Measurements from ENCODE around the gene AWAT1.

AWAT1 gene

GRCh38 chrX:70234355-70234754 is at the start of gene AWAT1:
Gene AWAT1, plus strand, starts transcription at chrX:70234655. Its CDS starts 41 bp downstream, at chrX:70234696.
- Histone ChIP-seq H3K9me2 (replicated peaks; ENCODE audit: control insufficient read depth, low read length) (no peaks in the 10 kb centered on the region), H3K4me1 (ENCODE audit: control insufficient read depth, low read length) (no peaks in the 10 kb centered on the region), H3K9me3 (ENCODE audit: control insufficient read depth, insufficient read depth, low read length) (no peaks in the 10 kb centered on the region), H4K20me1 (ENCODE audit: control insufficient read depth, insufficient read depth, low read depth, low read length) (no peaks in the 10 kb centered on the region), H3K79me2 (ENCODE audit: control insufficient read depth, low read length) (no peaks in the 10 kb centered on the region), H3K4me3 (ENCODE audit: low read length) (no peak within 1 kb of the TSS), H3K36me3 (ENCODE audit: control insufficient read depth, low read length) (no peaks in the 10 kb centered on the region), H3K27me3 (ENCODE audit: control insufficient read depth, low read length) (no peaks in the 10 kb centered on the region), H3F3A (ENCODE audit: control insufficient read depth, insufficient read depth) (no peaks in the 10 kb centered on the region), H3K4me2 (ENCODE audit: low read length) (no peak within 1 kb of the TSS), H3K27ac (ENCODE audit: low read depth, low read length) (no peak within 1 kb of the TSS)
- TF ChIP-seq CTCF (IDR thresholded peaks at IDR 0.05; ENCODE audit: low read depth, low read length, poor library complexity, severe bottlenecking), result no peak
- no peak for TF ChIP-seq EZH2phosphoT487 (IDR thresholded peaks at IDR 0.05; ENCODE audit: borderline replicate concordance, low read length)

- H4K20me1 ChIP-seq (ENCODE audit: control insufficient read depth, insufficient read depth, low read depth, low read length), result no peaks in the 10 kb centered on the region
- H3K36me3 ChIP-seq (ENCODE audit: control insufficient read depth, low read length), result no peaks in the 10 kb centered on the region
- H3K79me2 ChIP-seq (ENCODE audit: control insufficient read depth, low read length), result no peaks in the 10 kb centered on the region
- H3K27me3 ChIP-seq (ENCODE audit: control insufficient read depth, low read length), result no peaks in the 10 kb centered on the region
- H3K9me3 ChIP-seq (ENCODE audit: control insufficient read depth, insufficient read depth, low read length), result no peaks in the 10 kb centered on the region
- H3K9me2 ChIP-seq (replicated peaks; ENCODE audit: control insufficient read depth, low read length), result no peaks in the 10 kb centered on the region
- no peaks in the 10 kb centered on the region for H3K4me1 ChIP-seq (ENCODE audit: control insufficient read depth, low read length)
- no peak overlapping the region for H3K4me3 ChIP-seq (ENCODE audit: low read length)
- H3F3A ChIP-seq (ENCODE audit: control insufficient read depth, insufficient read depth), result no peaks in the 10 kb centered on the region
- no peak overlapping the region for H3K27ac ChIP-seq (ENCODE audit: low read depth, low read length)
- no peak overlapping the region for H3K4me2 ChIP-seq (ENCODE audit: low read length)
- TF ChIP-seq CTCF (IDR thresholded peaks at IDR 0.05; ENCODE audit: low read depth, low read length, poor library complexity, severe bottlenecking) (no peak), EZH2phosphoT487 (IDR thresholded peaks at IDR 0.05; ENCODE audit: borderline replicate concordance, low read length) (no peak)
Measured at GRCh38 chrX:70190225-70190624, 44.2 kb upstream of the AWAT1 start.

DNA sequence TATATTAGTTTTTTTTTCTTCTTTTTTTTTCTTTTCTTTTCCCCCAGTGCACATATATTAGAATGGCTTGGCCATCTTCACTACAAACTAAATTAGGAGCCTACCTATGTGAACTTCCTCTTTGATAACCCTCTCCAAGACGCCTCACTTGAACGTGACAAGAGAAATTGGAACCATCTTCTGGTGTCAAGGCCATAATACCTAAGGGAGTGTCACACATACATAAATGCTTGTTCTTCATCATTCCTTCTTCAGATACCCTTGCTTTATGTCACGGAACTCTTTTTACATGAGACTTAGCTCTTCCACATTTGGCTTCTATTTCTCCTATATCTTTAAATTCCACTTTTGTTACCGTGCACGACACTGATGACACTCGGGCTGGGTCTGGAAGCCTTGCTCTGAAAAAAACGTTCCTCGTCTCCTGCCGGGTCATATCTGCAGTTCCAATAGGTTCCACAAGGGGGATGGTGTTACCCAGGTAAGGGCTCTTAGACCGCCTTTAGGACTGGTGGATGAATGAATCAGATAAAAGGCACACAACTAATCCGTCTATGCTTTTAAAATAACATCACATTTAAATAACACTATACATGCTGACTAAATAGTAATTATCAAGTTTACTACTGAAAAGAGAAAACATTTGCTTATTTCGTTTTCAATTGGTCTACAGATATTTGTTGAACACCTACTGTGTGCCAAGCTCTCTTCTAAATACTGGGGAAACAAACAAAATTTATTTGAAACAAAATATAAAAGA is 37.3 kb upstream of the AWAT1 start:
- H3K36me3 ChIP-seq (ENCODE audit: control insufficient read depth, low read length), result no peaks in the 10 kb centered on the region
- no peaks in the 10 kb centered on the region for H3K27me3 ChIP-seq (ENCODE audit: control insufficient read depth, low read length)
- no peaks in the 10 kb centered on the region for H3K4me1 ChIP-seq (ENCODE audit: control insufficient read depth, low read length)
- H3F3A ChIP-seq (ENCODE audit: control insufficient read depth, insufficient read depth), result no peaks in the 10 kb centered on the region
- no peak overlapping the region for H3K4me3 ChIP-seq (ENCODE audit: low read length)
- no peaks in the 10 kb centered on the region for H3K9me3 ChIP-seq (ENCODE audit: control insufficient read depth, insufficient read depth, low read length)
- H3K79me2 ChIP-seq (ENCODE audit: control insufficient read depth, low read length), result no peaks in the 10 kb centered on the region
- no peaks in the 10 kb centered on the region for H3K9me2 ChIP-seq (replicated peaks; ENCODE audit: control insufficient read depth, low read length)
- H4K20me1 ChIP-seq (ENCODE audit: control insufficient read depth, insufficient read depth, low read depth, low read length), result no peaks in the 10 kb centered on the region
- TF ChIP-seq EZH2phosphoT487 (IDR thresholded peaks at IDR 0.05; ENCODE audit: borderline replicate concordance, low read length) (no peak), CTCF (IDR thresholded peaks at IDR 0.05; ENCODE audit: low read depth, low read length, poor library complexity, severe bottlenecking) (peak; percentile 52)
- no peak overlapping the region for H3K4me2 ChIP-seq (ENCODE audit: low read length)
- H3K27ac ChIP-seq (ENCODE audit: low read depth, low read length), result no peak overlapping the region
